Measurements from ENCODE around the gene KRT40. TPM values are rescaled to one million over a fixed set of nuclear protein-coding genes. Genes with fewer than 3 reads are reported as not detected.

The KRT40 gene
- total and polyA plus RNA-seq, 2 of the 4 experiments (the other 2 are of a cell fraction): not detected

- no peaks in the 10 kb centered on the region for H4K20me1 ChIP-seq (ENCODE audit: insufficient read depth, low read length)
- peak overlapping the region; percentile 54; the same call in 1 of the 2 replicates for H2BK20ac ChIP-seq (ENCODE audit: low read depth, low read length)
- H3K9me1 ChIP-seq (ENCODE audit: insufficient read depth, low read length): no peaks in the 10 kb centered on the region; the same call in 1 of the 2 replicates
- no peak overlapping the region for H3K4me3 ChIP-seq (ENCODE audit: insufficient read depth, low read depth, low read length)
- H4K8ac ChIP-seq (ENCODE audit: low read depth in 2 of 2, low read length in 2 of 2): peak overlapping the region; percentile 10 to 15; a peak in 1 of 4 replicates
- ChIA-PET POLR2A (ENCODE audit: unreplicated experiment) (no interaction called here), CTCF (no interaction called here)
- intact Hi-C loops (cut with micrococcal nuclease) (no loop called here), dilution Hi-C loops (cut with HindIII; ENCODE audit: low sequenced_read_pairs, unreplicated experiment) (no loop called here), in situ Hi-C loops (cut with MboI; ENCODE audit: low sequenced_read_pairs) (no loop called here)
- H3K18ac ChIP-seq (ENCODE audit: low read depth, low read length): peak overlapping the region; percentile 81; the same call in 1 of the 2 replicates
- H3K9me3 ChIP-seq (ENCODE audit: control insufficient read depth, insufficient read depth, low read length): peaks cover 6% of the 10 kb centered on the region
- TF ChIP-seq RAD21 (IDR thresholded peaks at IDR 0.05; ENCODE audit: low read length) (peak; percentile 25; the same call in 1 of the 2 replicates), USF2 (IDR thresholded peaks at IDR 0.05; ENCODE audit: low read depth, low read length) (no peak), POLR2A (IDR thresholded peaks at IDR 0.05; ENCODE audit: low read depth, low read length) (no peak), CTCF (conservative IDR thresholded peaks at IDR 0.05; ENCODE audit: low read depth, low read length) (peak; percentile 48), SMC3 (IDR thresholded peaks at IDR 0.05; ENCODE audit: low read depth, low read length) (no peak)
- H3K9ac ChIP-seq (ENCODE audit: low read depth, low read length): no peak overlapping the region
- no CpG with 5 or more reads among the region's 1 CpG for WGBS, 2 experiments (ENCODE audit: extremely low coverage in 2 of 2, insufficient read length in 1 of 2)
- no peak overlapping the region for H3K4me2 ChIP-seq (ENCODE audit: low read depth, low read length)
- H3K14ac ChIP-seq (replicated peaks; ENCODE audit: low read depth, low read length): no peak overlapping the region; the same call in 1 of the 2 replicates
- H4K91ac ChIP-seq (ENCODE audit: insufficient read depth, low read depth, low read length): no peak overlapping the region; the same call in 1 of the 2 replicates
- no peaks in the 10 kb centered on the region for H3K79me1 ChIP-seq (ENCODE audit: low read depth in 1 of 2, low read length in 2 of 2)
- DNase-seq: no peak
- H3K27me3 ChIP-seq (ENCODE audit: control insufficient read depth, insufficient read depth, low read length): no peaks in the 10 kb centered on the region
- no peak overlapping the region for H4K5ac ChIP-seq (ENCODE audit: low read depth, low read length)
- H3K4ac ChIP-seq (ENCODE audit: low read depth, low read length): 0 out of 2 replicates have a peak overlapping the region, but pooled peaks have one; percentile 29
- peaks cover 3% of the 10 kb centered on the region; the same call in 1 of the 2 replicates for H3K4me1 ChIP-seq (ENCODE audit: control insufficient read depth, insufficient read depth, low read length)
- H2BK5ac ChIP-seq (ENCODE audit: low read depth, low read length, poor library complexity, severe bottlenecking): no peak overlapping the region
- H3K27ac ChIP-seq (ENCODE audit: insufficient read depth, low read length): no peak overlapping the region
- no peaks in the 10 kb centered on the region for H3K36me3 ChIP-seq (ENCODE audit: control insufficient read depth, insufficient read depth, low read length)
- H3K56ac ChIP-seq (ENCODE audit: extremely low read depth, insufficient read depth, low read length): no peak overlapping the region
- BruUV-seq (replicated peaks): no TSS peak
- H2AK9ac ChIP-seq (replicated peaks; ENCODE audit: low read depth, low read length, poor library complexity): no peak overlapping the region
- no peak overlapping the region for H2AFZ ChIP-seq (replicated peaks; ENCODE audit: low read length, poor library complexity)
- H2AK5ac ChIP-seq (ENCODE audit: low read depth, low read length): no peak overlapping the region; the same call in 1 of the 2 replicates
- H2BK15ac ChIP-seq (ENCODE audit: low read depth, low read length): peak overlapping the region; percentile 57; the same call in 2 of the 3 replicates
- H2BK120ac ChIP-seq (ENCODE audit: low read depth, low read length): peak overlapping the region; percentile 51; the same call in 1 of the 2 replicates
- no peak overlapping the region for H3K23ac ChIP-seq (ENCODE audit: low read depth, low read length)
- ATAC-seq (ENCODE audit: low read depth): peak; percentile 53; the same call in 1 of the 2 replicates
Measured at GRCh38 chr17:40963838-40964237, 20.3 kb downstream of the KRT40 start.

Measured in IMR-90 (cell line).